ENCODE measurements around the gene RPS27A.
"Not testable (repeated sequence)": the region's sequence is repeated elsewhere in the genome, so short reads cannot be mapped to it uniquely, and the experiment has no call there.

Gene RPS27A

DNA sequence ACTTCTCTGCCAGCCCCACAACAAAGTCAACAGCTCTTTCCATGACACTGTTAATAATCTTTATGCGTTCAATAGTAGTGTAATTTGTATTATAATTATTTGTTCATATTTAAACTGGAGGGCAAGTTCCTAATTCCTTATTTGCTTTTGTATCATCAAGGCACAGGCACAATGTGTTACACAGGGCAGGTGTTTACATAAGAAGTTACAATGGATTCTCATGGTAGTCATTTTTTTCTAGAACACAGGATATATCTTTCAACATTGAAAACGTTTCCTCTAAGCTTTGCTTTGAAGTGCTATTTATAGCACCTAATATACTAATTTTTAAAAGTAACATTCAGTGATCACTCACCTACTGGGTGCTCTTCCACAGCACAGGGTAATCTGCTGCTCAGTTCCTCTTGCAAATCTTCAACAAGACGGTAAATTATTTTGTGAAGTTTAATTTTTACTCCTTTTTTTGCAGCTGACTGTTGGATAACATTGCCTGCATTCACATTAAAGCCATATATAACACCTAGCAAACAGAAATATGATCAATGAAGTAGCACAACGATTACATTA, 7.3 kb downstream of the RPS27A start:
- no peak for DNase-seq (ENCODE audit: low read depth)

DNA sequence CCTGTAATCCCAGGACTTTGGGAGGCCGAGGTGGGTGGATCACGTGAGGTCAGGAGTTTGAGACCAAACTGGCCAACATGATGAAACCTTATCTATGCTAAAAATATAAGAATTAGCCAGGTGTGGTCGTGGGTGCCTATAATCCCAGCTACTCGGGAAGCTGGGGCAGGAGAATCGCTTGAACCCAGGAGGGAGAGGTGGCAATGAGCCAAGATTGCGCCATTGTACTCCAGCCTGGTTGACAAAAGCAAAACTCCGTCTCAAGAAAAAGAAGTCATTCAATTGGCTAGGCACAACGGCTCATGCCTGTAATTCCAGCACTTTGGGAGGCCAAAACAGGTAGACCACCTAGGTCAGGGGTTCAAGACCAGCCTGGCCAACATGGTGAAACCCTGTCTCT, 9.1 kb downstream of the RPS27A start:
- not testable (repeated sequence) for DNase-seq (ENCODE audit: low read depth)

DNA sequence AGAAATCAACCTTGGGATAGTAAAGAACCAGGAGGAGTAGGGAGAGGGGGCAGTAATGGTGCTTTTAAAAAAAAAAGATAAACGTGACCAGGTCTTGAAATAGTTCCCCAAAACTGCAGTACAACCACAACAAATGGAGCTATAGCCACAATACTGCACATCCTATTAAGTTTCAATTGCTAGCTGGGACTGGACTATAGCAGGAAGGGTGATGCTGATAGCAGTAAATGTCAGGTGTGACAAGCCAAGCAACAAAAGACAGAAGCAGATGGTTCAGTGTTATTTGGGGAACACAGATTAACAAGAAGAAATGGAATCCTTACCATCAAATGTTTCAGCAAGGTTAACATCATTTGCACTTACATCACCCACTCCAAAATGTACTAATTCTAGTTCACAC, 10.1 kb downstream of the RPS27A start:
- DNase-seq (ENCODE audit: low read depth), result no peak

DNA sequence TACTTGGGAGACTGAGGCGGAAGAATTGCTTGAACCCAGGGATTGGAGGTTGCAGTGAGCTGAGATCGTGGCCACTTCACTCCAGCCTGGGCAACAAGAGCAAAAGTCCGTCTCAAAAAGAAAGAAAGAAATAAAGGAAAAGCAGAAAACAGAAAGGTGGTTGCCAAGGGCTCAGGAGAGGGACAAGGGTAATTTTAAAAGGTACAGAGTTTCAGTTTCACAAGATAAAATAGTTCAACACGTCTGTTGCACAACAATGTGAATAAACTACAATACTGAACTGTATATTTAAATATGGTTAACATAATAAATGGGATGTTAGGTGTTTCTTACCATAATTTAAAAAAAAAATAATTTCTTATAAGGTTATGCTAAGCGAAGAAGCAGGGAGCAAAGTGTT, 12.9 kb downstream of the RPS27A start:
- no peak for DNase-seq (ENCODE audit: low read depth)

DNA sequence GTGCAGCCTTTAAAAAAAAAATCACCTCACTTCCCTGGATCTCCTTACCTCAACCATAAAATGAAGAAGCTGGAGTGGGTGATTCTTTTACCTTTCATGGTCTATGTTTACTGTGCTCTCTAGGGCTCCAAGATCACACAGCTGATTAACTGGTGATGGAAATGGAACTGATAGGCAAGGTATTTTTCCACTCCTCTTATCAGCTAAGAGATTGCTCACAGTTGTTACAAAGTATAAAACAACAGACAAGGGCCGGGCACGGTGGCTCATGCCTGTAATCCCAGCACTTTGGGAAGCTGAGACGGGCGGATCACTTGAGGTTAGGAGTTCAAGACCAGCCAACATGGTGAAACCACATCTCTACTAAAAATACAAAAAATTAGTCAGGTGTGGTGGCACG, 14.5 kb downstream of the RPS27A start:
- DNase-seq (ENCODE audit: low read depth), result no peak

DNA sequence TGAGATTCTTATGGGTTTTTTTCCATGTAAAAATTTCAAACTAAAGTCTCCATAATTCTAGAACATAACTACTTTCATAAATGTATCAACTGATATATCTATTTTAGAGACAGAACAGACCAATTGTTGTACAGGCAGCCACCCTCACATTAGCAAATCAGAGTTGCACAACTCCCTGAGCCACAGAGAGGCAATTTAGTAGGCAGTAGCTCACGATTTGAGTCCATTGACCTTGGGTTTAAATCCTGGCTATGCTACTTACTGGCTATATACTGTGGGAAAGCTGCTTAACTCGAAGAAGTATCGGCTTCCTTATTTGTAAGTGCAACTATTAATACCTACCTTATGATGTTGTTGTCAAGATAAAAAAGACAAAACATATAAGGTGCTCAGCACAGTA, 20.3 kb downstream of the RPS27A start:
- DNase-seq (ENCODE audit: low read depth), result no peak

DNA sequence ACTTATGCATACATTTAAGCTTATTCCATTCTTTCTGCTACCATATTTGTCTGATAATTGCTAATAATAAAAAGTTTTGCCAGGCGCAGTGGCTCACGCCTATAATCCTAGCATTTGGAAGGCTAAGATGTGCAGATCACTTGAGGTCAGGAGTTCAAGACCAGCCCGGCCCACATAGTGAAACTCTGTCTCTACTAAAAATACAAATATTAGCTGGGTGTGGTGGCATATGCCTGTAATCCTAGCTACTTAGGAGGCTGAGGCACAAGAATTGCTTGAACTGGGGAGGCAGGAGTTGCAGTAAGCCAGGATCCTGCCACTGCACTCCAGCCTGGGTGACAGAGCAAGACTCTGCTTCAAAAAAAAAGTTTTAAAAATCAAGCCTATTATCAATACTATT, 27.1 kb downstream of the RPS27A start:
- not testable (repeated sequence) for DNase-seq (ENCODE audit: low read depth)

DNA sequence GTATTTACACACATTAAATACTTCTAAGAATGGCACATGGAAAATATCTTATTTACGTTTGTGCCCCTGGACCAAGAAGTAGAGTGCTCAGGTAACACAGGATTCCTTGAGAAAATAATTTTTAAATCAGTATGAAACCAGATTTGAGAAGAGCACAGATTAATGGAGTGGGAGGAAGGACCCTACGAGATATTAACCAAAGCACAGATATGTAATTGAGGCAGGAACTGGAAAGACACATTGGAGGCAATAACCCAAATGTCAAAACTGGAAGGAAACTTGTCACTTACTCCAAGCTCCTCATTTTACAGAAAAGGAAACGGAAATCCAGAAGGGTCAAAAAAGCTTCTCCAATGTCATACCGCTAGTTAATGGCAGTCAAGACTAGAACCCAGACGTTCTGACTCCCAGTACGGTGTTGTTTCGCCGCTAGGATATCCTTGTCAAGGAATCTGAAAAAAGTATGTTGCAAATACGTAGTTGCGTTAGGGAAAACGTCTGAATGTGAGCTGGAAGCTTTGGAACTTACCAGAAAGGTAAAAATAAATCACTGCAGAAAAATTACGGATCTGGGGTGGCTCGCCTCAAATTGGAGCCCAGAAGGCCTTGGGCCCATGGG, 35.9 kb downstream of the RPS27A start:
- no peak for DNase-seq (ENCODE audit: low read depth)

DNA sequence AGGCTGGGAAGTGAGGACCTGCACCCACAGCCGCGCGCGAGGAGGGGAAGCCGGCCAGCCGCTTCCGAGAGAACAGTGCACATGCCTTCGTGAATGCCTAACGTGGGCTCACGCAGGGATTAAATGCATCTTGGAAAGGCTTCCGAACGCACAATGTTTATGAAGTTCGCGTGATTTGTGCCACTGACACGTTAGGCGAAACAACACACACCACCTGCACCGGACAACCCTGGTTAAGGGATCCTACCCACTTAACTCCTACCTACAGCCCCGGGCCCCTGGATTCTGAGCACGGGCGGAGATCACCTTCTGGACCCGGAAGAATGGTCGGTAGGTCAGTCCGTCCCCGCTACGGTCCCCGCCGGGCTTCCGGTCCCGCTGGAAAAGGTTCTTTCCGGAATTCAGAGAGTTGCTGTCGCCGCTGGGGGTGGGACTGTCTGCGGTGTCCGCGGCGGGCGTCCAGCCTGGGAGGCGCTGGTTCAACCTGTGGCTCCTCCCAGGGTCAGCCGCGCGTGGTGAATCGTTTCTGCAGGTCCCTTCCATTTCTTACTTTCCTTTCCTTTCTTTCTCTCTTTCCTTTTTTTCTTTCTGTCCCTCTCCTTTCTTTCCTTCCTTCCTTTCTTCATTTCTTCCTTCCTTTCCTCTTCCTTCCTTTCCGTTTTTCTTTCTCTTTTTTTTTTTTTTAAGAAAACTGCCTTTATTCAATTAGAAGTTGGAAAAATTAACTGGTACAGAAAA, 36.6 kb downstream of the RPS27A start, which contains the start of gene MTIF2:
Gene MTIF2 (minus strand): TSS at position 325 of the 738 bp plus-strand sequence. CDS start 5,373 bp downstream, outside the sequence.
- peak; percentile 80 for DNase-seq (ENCODE audit: low read depth)

DNA sequence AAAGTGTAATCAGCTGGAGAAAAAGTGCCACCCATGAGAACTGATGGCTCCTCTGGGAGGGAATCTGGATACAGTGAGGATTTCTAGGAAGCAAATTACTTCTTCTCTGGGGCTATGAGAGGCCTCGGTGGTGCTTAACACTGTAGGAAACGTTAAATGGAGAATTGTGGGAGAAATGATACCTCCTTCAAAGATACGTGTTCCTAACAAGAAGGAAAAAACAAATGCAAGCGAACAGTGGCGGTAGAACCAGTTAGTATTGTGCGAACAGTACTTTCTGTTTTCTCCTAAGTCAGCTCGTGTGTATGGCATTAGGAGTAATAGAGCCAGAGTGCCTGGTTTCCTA, 37.1 kb downstream of the RPS27A start:
- no peak for DNase-seq (ENCODE audit: low read depth)

DNA sequence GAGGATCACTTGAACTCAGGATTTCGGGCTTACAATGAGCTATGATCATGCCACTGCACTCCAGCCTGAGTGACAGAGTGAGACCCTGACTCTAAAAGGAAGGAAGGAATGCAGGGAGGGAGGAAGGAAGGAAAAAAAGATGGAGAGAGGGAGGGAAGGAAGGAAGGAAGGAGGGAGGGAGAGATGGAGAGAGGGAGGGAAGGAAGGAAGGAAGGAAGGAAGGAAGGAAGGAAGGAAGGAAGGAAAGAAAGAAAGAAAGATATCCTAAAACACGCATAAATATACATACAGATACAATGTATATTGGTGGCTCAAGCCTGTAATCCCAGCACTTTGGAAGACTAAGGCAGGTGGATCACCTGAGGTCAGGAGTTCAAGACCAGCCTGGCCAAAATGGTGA, 41.9 kb downstream of the RPS27A start:
- DNase-seq (ENCODE audit: low read depth), result not testable (repeated sequence)

DNA sequence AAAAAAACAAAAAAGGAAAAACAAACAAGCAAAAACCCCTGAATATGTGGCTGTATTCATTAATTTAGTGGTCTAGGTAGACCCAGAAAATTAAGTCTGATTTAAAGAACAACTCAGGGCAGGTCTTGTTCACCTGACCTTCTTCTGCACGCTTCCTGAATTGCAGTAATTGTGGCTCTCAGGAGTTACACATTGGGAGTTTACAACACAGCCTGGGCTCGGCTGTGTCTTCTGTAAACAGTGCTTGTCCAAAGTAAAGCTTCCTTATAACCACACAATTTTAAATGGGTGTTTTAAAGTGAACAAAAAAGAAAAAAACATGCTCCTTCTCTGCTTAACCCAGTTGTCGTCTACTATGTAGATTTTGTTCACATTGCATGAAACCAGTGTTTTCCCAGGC, 44.8 kb downstream of the RPS27A start:
- no peak for DNase-seq (ENCODE audit: low read depth)

DNA sequence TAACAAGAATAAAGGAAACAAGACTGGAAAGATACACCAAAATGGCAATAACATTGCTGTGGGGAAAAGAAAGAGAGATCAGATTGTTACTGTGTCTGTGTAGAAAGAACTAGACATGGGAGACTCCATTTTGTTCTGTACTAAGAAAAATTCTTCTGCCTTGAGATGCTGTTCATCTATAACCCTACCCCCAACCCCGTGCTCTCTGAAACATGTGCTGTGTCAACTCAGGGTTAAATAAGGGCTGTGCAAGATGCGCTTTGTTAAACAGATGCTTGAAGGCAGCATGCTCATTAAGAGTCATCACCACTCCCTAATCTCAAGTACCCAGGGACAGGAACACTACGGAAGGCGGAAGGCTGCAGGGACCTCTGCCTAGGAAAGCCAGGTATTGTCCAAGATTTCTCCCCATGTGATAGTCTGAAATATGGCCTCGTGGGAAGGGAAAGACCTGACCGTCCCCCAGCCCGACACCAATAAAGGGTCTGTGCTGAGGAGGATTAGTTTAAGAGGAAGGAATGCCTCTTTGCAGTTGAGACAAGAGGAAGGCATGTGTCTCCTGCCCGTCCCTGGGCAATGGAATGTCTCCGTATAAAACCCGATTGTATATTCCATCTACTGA, 46.8 kb downstream of the RPS27A start:
- DNase-seq (ENCODE audit: low read depth), result not testable (repeated sequence)

DNA sequence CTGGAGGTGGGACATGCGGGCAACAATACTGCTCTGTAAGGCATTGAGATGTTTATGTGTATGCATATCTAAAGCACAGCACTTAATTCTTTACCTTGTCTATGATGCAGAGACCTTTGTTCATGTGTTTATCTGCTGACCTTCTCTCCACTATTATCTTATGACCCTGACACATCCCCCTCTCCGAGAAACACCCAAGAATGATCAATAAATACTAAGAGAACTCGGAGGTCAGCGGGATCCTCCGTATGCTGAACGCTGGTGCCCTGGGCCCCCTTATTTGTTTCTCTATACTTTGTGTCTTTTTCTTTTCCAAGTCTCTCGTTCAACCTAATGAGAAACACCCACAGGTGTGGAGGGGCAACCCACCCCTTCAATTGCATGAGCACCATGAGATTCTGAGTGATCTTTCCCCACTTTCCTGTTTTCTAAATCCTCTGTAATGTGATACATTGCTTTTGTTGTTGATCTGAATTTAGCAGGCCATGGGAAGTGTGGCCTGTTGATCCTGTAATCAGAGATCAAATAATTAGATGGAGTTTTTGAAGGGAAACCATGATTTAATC, 47.5 kb downstream of the RPS27A start:
- not testable (repeated sequence) for DNase-seq (ENCODE audit: low read depth)

DNA sequence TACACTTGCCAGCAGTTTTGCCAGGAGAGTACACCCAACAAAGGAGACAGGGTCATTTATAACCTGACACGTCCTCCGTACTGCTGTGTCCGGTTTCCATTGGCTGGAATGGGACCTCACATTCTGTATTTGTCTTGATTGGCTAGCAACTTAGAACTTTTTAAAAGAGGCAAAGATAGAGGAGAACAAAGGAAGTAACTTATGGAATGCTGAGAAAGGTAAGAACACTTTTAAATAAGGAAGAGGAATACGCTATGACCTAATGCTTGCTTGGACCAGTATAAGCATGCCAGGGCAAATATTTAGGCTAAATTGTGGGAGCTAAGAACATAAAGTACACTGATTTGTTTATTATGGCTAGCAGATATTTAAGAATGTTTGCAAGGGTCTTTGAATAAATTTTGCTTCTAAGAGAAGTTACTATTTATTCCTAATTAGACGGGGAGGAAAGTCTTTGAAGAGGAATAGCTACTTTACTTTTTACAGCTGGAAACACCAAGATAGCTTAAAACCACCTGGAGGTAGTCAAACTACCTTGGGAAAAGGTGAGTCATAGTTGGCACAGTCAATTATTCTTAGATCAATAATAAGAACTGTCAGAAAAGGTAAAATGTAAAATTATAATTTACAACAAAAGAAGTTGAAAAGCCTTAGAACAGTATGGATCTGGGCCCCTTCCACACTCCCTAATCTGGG, 48.5 kb downstream of the RPS27A start:
- not testable (repeated sequence) for DNase-seq (ENCODE audit: low read depth)

DNA sequence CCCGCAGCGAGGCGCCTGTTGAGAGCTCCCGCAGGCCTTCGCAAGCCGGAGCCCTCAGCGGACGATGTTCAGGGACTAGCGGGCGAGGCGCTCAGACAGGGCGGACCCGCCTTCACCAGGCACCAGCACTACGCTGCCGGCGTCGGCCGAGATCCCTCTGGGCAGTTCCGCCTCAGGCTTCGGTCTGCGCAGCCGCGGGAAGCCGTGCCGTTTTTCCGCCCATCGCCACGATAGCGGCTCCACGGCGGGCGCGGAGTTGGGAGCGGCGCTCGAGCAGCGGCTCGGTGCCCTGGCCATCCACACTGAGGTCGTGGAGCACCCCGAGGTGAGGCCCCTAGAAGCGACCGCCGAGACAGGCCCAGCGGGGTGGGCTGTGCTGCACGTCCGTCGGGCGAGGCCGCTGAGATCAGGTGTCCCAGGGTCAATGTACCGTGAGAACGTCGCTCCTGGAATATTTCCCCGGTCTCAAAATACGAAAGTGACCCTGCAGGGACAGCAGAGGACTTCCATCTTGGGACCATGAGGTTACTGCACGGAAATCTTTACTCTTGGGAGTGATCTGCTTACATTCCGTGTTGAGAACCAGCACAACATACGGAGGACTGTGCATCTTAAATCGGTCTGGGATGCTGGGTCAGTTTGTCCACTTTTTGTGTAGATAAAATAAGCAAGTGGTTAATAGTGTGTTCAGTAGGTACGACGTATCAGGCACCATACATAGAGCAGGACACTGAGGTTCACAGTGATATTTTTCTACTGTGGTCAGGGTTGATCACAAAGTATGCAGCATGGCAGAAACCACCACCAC, 49.8 kb downstream of the RPS27A start:
- DNase-seq (ENCODE audit: low read depth), result peak; percentile 79

DNA sequence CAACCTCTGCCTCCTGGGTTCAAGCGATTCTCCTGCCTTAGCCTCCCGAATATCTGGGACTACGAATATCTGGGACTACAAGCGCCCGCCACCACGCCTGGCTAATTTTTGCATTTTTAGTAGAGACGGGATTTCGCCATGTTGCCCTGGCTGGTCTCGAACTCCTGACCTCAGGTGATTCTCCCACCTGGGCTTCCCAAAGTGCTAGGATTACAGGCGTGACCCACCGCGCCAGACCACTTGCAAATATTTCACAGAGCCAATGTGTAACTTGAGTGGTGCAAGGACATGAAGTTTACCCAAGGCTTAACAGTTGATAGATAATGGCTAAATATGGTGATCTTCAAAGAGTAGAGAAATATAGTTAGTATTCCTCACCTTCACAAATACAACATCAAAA, 50.6 kb downstream of the RPS27A start:
- no peak for DNase-seq (ENCODE audit: low read depth)
